OCI-LY7 (cell line): ENCODE measurements around the gene LCE3A.

ENCODE experiments used
- EZH2phosphoT487 ChIP-seq: fragments of 200-600 bp; sonication (generic); IDR thresholded peaks from 2 replicates; pipeline ENCODE4 v1.6.1; 2018; ENCODE audit warnings: low read depth, borderline replicate concordance, mild to moderate bottlenecking, mixed run types, antibody characterized with exemption, low read length, moderate library complexity, mixed read lengths
- TF ChIP-seq, protein P1 (sequence below): fragments of 200-600 bp; sonication (generic); conservative IDR thresholded peaks from 2 replicates; pipeline ENCODE4 v1.5.1; 2014; ENCODE audit warnings: mild to moderate bottlenecking, antibody characterized with exemption, low read length, moderate library complexity, mixed read lengths

DNA sequence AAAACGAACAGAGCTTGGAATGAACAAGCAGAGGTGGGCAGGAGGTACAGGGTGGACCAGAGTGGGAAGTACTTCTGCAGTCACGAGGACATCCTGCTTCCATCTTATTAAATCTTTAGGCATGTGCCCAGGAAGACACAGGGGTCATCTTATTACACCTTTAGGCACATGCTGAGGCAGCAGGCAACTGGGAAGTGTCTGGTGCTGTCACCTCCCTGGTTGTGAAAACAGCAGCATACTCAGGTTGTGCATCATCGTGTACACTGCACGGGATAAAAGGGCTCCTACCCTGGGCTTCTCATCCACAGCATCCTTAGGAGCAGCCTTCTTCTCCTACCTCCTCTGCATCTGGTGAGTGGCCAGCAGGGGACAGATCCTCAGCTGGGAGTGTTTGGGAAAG is 23.0 kb downstream of the LCE3A start, which contains the start of gene LCE3C:
- no peak for TF ChIP-seq EZH2phosphoT487
- TF ChIP-seq, protein P1, sequence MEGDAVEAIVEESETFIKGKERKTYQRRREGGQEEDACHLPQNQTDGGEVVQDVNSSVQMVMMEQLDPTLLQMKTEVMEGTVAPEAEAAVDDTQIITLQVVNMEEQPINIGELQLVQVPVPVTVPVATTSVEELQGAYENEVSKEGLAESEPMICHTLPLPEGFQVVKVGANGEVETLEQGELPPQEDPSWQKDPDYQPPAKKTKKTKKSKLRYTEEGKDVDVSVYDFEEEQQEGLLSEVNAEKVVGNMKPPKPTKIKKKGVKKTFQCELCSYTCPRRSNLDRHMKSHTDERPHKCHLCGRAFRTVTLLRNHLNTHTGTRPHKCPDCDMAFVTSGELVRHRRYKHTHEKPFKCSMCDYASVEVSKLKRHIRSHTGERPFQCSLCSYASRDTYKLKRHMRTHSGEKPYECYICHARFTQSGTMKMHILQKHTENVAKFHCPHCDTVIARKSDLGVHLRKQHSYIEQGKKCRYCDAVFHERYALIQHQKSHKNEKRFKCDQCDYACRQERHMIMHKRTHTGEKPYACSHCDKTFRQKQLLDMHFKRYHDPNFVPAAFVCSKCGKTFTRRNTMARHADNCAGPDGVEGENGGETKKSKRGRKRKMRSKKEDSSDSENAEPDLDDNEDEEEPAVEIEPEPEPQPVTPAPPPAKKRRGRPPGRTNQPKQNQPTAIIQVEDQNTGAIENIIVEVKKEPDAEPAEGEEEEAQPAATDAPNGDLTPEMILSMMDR: no peak
